Panc1 (cell line): ENCODE measurements around the gene TBC1D3K. TPM values are rescaled to one million over a fixed set of nuclear protein-coding genes. Genes with fewer than 3 reads are reported as not detected.
"Not testable (repeated sequence)": the region's sequence is repeated elsewhere in the genome, so short reads cannot be mapped to it uniquely, and the experiment has no call there.

Experiments used
- ATAC-seq: fragments of 200-7000 bp; cut with Tn5 transposase; 2 replicates; pipeline ENCODE4 v1.9.1; 2020; ENCODE audit warnings: mild to moderate bottlenecking, moderate library complexity
- BruUV-seq: library from RNA; stranded (reverse); fragments of 400-500 nt; replicated peaks from 2 replicates; lab custom pipeline; 2021; lab: Mats Ljungman, UMichigan
- CTCF ChIA-PET: fragments of 300-600 bp; sonication (Branson Sonifier 250); formaldehyde crosslinking; loops from one replicate; lab custom pipeline; 2022; ENCODE audit warnings: antibody characterized with exemption; lab: Charles Lee
- POLR2A ChIA-PET: fragments of 300-600 bp; sonication (Branson Sonifier 250); formaldehyde crosslinking; loops from one replicate; lab custom pipeline; 2022; ENCODE audit warnings: antibody characterized with exemption; lab: Charles Lee
- DNase-seq: peaks from one replicate; pipeline ENCODE4 v3.0.0-alpha.2; 2010; ENCODE audit warnings: low read depth, low spot score
- H3K27ac ChIP-seq: 2 replicates; pipeline ENCODE4 v1.5.1; 2011; ENCODE audit warnings: mild to moderate bottlenecking, low read length, inconsistent platforms
- H3K27me3 ChIP-seq: fragments of 200-500 bp; sonication (Bioruptor generic); 2 replicates; pipeline ENCODE4 v1.6.0; 2014; ENCODE audit warnings: low read length, inconsistent platforms; ENCODE audit not compliant: control insufficient read depth, insufficient read depth
- H3K36me3 ChIP-seq: fragments of 200-500 bp; sonication (Bioruptor generic); 2 replicates; pipeline ENCODE4 v1.5.1; 2014; ENCODE audit warnings: inconsistent platforms, mild to moderate bottlenecking, low read length, moderate library complexity; ENCODE audit not compliant: control insufficient read depth, insufficient read depth
- H3K4me1 ChIP-seq: 2 replicates; pipeline ENCODE4 v1.5.1; 2011; ENCODE audit warnings: inconsistent platforms, mild to moderate bottlenecking, low read length, moderate library complexity; ENCODE audit not compliant: control insufficient read depth, insufficient read depth
- H3K4me3 ChIP-seq, 2 experiments: 2 replicates each; pipeline ENCODE4 v1.5.1; 2011 to 2012; ENCODE audit warnings: low read depth in 2 of 2, low read length in 2 of 2, mild to moderate bottlenecking in 2 of 2, inconsistent platforms in 1 of 2, moderate library complexity in 1 of 2
- H3K9me3 ChIP-seq: fragments of 200-500 bp; sonication (Bioruptor generic); 2 replicates; pipeline ENCODE4 v1.5.1; 2014; ENCODE audit warnings: low read depth, mild to moderate bottlenecking, inconsistent platforms, low read length, moderate library complexity; ENCODE audit not compliant: control insufficient read depth, insufficient read depth
- CTCF ChIP-seq: fragments of 450-650 bp; IDR thresholded peaks from 2 replicates; pipeline ENCODE4 v1.5.1; 2017; ENCODE audit warnings: mild to moderate bottlenecking
- POLR2AphosphoS5 ChIP-seq: IDR thresholded peaks from 2 replicates; pipeline ENCODE4 v1.6.1; 2012; ENCODE audit warnings: mild to moderate bottlenecking, low read depth, low read length, moderate library complexity
- SIN3A ChIP-seq: IDR thresholded peaks from 2 replicates; pipeline ENCODE4 v1.6.1; 2012; ENCODE audit warnings: low read depth, mild to moderate bottlenecking, low read length, moderate library complexity, borderline replicate concordance; ENCODE audit not compliant: insufficient read depth
- TCF7L2 ChIP-seq: IDR thresholded peaks from 2 replicates; pipeline ENCODE4 v1.6.1; 2011; ENCODE audit warnings: mild to moderate bottlenecking, low read depth, low read length, inconsistent platforms
- in situ Hi-C: cut with HindIII; loops from 2 replicates; pipeline ENCODE4 v1.10.0; 2016; ENCODE audit warnings: low sequenced_read_pairs, low pct_unique_long_range_greater_than_20kb
- intact Hi-C: fragments of 100-400 bp; cut with micrococcal nuclease; formaldehyde crosslinking; loops from one replicate; pipeline ENCODE4 v1.10.0; 2022; ENCODE audit not compliant: unreplicated experiment
- total RNA-seq: library from RNA; stranded (reverse); gene quantifications from one replicate; pipeline ENCODE4 v1.2.1, GENCODE V29; 2021; ENCODE audit not compliant: unreplicated experiment
- TF ChIP-seq, protein P1 (sequence below), 2 experiments: IDR thresholded peaks; 2 replicates each; pipeline ENCODE4 v1.6.1; 2011 to 2012; ENCODE audit warnings: low read depth in 2 of 2, control low read depth in 1 of 2, low read length in 1 of 2, mild to moderate bottlenecking in 1 of 2, moderate library complexity in 1 of 2; ENCODE audit not compliant: insufficient read depth in 1 of 2

The TBC1D3K gene
- total RNA-seq, 1 experiment from 2014 or later, result 1.5 TPM

GRCh38 chr17:37888881-37889280 is 35.3 kb upstream of the TBC1D3K start:
- intact Hi-C loops (no loop called here), in situ Hi-C loops (no loop called here)
- no peak for DNase-seq
- POLR2A ChIA-PET, result no interaction called here
- CTCF ChIA-PET, result no interaction called here
- Histone ChIP-seq H3K4me3 (no peak overlapping the region), H3K9me3 (no peaks in the 10 kb centered on the region), H3K27ac (no peak overlapping the region), H3K27me3 (no peaks in the 10 kb centered on the region), H3K36me3 (no peaks in the 10 kb centered on the region), H3K4me1 (no peaks in the 10 kb centered on the region)
- ATAC-seq, result no peak
- no peak for TF ChIP-seq POLR2AphosphoS5
- no peak for TF ChIP-seq TCF7L2
- TF ChIP-seq, protein P1, sequence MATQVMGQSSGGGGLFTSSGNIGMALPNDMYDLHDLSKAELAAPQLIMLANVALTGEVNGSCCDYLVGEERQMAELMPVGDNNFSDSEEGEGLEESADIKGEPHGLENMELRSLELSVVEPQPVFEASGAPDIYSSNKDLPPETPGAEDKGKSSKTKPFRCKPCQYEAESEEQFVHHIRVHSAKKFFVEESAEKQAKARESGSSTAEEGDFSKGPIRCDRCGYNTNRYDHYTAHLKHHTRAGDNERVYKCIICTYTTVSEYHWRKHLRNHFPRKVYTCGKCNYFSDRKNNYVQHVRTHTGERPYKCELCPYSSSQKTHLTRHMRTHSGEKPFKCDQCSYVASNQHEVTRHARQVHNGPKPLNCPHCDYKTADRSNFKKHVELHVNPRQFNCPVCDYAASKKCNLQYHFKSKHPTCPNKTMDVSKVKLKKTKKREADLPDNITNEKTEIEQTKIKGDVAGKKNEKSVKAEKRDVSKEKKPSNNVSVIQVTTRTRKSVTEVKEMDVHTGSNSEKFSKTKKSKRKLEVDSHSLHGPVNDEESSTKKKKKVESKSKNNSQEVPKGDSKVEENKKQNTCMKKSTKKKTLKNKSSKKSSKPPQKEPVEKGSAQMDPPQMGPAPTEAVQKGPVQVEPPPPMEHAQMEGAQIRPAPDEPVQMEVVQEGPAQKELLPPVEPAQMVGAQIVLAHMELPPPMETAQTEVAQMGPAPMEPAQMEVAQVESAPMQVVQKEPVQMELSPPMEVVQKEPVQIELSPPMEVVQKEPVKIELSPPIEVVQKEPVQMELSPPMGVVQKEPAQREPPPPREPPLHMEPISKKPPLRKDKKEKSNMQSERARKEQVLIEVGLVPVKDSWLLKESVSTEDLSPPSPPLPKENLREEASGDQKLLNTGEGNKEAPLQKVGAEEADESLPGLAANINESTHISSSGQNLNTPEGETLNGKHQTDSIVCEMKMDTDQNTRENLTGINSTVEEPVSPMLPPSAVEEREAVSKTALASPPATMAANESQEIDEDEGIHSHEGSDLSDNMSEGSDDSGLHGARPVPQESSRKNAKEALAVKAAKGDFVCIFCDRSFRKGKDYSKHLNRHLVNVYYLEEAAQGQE (IDR thresholded peaks at IDR 0.05; ENCODE audit: insufficient read depth in 1 of 2, low read depth in 2 of 2, low read length in 1 of 2), result no peak
- TF ChIP-seq SIN3A, result no peak
- no peak for TF ChIP-seq CTCF
- no TSS peak for BruUV-seq

DNA sequence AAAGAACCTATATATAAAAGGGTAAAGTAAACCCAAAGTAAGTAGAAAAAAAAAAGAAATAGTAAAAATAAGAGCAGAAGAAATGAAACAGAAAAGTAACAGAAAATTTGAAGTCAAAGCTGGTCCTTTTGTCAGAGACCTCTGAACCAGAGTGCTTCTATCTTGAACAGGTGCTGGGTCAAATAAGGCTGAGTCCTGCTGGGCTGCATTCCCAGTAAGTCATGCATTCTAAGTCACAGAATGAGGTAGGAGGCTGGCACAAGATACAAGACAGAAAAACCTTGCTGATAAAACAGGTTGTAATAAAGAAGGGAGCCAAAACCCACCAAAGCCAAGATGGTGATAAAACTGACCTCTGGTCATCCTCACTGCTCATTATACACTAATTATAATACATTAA is 27.3 kb upstream of the TBC1D3K start:
- H3K36me3 ChIP-seq, H3K9me3 ChIP-seq, H3K27ac ChIP-seq, CTCF ChIA-PET, ATAC-seq, H3K4me1 ChIP-seq, POLR2A ChIA-PET, DNase-seq, BruUV-seq, in situ Hi-C loops, intact Hi-C loops, H3K27me3 ChIP-seq, H3K4me3 ChIP-seq: not testable (repeated sequence)

Other genes starting within 250 kb of the TBC1D3K start
- not detected for gene HNF1B, start 179.4 kb upstream of the TBC1D3K start, total RNA-seq
- 7.0 TPM for gene TBC1D3L, start 64.6 kb downstream of the TBC1D3K start, total RNA-seq
- gene TBC1D3D, start 79.6 kb downstream of the TBC1D3K start, total RNA-seq, result not detected
- not detected for gene TBC1D3C, start 144.2 kb downstream of the TBC1D3K start, total RNA-seq
- gene TBC1D3E, start 203.5 kb downstream of the TBC1D3K start, total RNA-seq, result not detected